Fibroblast of lung (primary cell): ENCODE data around the gene LHX4.

ENCODE experiments used
- EZH2 ChIP-seq: IDR thresholded peaks from 2 replicates; pipeline ENCODE4 v1.5.1; 2012; ENCODE audit warnings: low read length, control low read depth, mild to moderate bottlenecking; ENCODE audit errors: missing control alignments
- TF ChIP-seq, protein P1 (sequence below), 2 donors: IDR thresholded peaks in 1 of 2; conservative IDR thresholded peaks in 1 of 2; 1 replicate in 1 of 2; 2 replicates in 1 of 2; pipeline ENCODE4 v1.5.1; 2011 to 2012; ENCODE audit warnings: low read length in 2 of 2, control low read depth in 1 of 2, inconsistent platforms in 1 of 2, low read depth in 1 of 2, mild to moderate bottlenecking in 1 of 2

DNA sequence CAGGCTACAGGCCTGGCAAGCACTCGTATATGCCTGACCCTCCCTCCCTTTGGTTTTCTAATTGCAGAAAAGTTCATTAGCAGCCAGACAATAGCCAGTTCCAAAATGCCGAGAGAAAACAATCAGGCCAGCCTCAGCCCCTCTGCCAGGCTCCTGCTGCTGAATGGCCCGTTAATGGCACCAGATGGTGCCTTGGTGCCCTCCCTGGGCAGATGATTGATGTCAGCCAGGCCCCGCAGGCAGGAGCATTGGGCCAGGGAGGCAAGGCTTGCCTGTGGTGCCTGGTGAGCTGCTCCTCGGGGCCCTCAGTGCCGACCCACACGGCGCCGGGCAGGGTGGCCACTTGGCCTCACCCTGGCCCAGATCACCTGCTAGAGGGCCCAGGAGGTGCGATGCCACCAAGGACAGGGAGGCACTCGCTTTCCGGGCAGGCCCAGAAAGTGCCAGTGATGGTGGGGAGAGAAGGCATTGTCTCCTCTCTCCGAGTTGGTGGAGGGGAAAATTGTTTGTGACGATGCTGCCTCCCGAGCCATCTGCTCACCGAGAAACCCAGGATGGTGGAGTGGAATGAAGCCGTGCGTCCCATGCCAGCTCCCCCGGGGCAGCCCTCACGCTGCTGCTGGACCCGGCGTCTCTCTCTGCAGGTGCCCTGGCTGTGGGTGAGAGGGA, 47.3 kb upstream of the LHX4 start:
- TF ChIP-seq, protein P1, sequence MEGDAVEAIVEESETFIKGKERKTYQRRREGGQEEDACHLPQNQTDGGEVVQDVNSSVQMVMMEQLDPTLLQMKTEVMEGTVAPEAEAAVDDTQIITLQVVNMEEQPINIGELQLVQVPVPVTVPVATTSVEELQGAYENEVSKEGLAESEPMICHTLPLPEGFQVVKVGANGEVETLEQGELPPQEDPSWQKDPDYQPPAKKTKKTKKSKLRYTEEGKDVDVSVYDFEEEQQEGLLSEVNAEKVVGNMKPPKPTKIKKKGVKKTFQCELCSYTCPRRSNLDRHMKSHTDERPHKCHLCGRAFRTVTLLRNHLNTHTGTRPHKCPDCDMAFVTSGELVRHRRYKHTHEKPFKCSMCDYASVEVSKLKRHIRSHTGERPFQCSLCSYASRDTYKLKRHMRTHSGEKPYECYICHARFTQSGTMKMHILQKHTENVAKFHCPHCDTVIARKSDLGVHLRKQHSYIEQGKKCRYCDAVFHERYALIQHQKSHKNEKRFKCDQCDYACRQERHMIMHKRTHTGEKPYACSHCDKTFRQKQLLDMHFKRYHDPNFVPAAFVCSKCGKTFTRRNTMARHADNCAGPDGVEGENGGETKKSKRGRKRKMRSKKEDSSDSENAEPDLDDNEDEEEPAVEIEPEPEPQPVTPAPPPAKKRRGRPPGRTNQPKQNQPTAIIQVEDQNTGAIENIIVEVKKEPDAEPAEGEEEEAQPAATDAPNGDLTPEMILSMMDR (conservative IDR thresholded peaks at IDR 0.05 in 1 of 2, IDR thresholded peaks at IDR 0.05 in 1 of 2; ENCODE audit: low read depth in 1 of 2, low read length in 2 of 2) = no peak
- TF ChIP-seq EZH2 = no peak
